Colonic mucosa (tissue), 4 donors: Measurements from ENCODE around the gene ZSWIM6. TPM values are rescaled to one million over a fixed set of nuclear protein-coding genes. Genes with fewer than 3 reads are reported as not detected.

Source experiments
- DNase-seq: peaks from one replicate; pipeline ENCODE4 v3.0.0-alpha.2; 2020
- H3K27ac ChIP-seq: fragments of 200-600 bp; one replicate; pipeline ENCODE4 v1.8.0; 2021
- H3K27me3 ChIP-seq: fragments of 200-600 bp; one replicate; pipeline ENCODE4 v1.8.0; 2021
- H3K36me3 ChIP-seq: fragments of 200-600 bp; one replicate; pipeline ENCODE4 v1.8.0; 2021
- H3K4me1 ChIP-seq: fragments of 200-600 bp; one replicate; pipeline ENCODE4 v1.8.0; 2021; ENCODE audit warnings: mild to moderate bottlenecking
- H3K4me3 ChIP-seq: fragments of 200-600 bp; one replicate; pipeline ENCODE4 v1.8.0; 2021
- H3K9ac ChIP-seq, 2 donors: one replicate each; pipeline ENCODE4 v1.7.0; 2013; ENCODE audit warnings: control low read depth in 2 of 2, low read depth in 2 of 2, low read length in 2 of 2
- H3K9me3 ChIP-seq: fragments of 200-600 bp; one replicate; pipeline ENCODE4 v1.8.0; 2021
- intact Hi-C: fragments of 100-400 bp; cut with DNase I; formaldehyde crosslinking; loops from one replicate; pipeline ENCODE4 v1.14.1; 2022
- total RNA-seq, 2 donors: library from RNA; stranded (reverse); fragmentation: NEBNext Ultra II Directional in 1 of 2; extraction: Animal tissue kit (Norgen Biotek cat#: 25700) in 1 of 2; gene quantifications; one replicate each; pipeline ENCODE4 v1.2.1, GENCODE V29; 2021
- TF ChIP-seq, protein P1 (sequence below): fragments of 200-600 bp; IDR thresholded peaks from one replicate; pipeline ENCODE4 v1.8.0; 2022; ENCODE audit warnings: antibody characterized with exemption, mild to moderate bottlenecking
- donor health status: healthy.
- donor health status: DM: no; HTN: no; CAD: no.
- donor health status: DM: no; HTN: no; CAD: no.

The ZSWIM6 gene
- total RNA-seq, 2 donors from 2014 or later: 16.4 to 24.5 TPM

DNA sequence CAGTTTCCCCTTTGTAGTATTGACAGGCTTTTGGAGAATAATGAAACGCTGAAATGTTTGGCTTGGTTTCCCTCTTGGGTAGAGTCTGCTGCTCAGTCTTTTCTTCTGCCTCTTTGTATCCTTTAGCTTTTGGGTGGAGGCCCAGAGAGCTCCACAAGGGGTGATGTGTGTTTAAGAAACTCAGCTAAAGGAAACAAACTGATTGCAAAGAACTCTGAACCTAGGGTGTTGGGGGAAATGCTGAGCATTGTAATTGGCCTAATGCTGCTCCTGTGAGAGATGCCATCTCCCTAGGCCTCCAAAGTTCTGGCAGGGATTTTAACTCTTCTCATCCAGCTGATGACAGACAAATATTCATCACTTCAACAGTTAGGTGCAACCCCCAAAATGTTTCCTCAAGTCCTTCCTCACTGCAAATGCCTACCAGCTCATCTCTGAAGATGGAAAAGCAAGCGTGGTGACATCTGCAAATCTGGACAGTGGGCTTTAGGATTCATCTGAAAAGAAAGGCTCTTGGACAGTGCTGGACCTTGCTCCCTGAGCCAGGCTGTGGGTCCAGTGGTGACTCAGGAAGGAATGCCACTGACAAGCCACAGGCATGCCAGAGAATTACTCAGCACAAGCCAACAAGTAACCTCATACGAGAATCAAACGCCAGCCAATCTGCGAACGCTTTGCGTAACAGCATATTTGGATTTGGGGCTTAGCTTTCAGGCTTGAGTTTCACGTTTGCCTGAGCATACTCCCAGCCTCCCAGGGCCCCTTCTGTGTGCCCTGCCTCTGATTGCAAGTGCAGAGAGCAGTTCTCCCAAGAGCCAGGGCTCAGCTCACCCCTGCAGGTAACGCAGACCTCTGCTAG is 30.5 kb upstream of the ZSWIM6 start:
- intact Hi-C loops: no loop called here
- no peaks in the 10 kb centered on the region for H3K4me1 ChIP-seq
- no peaks in the 10 kb centered on the region for H3K9me3 ChIP-seq
- DNase-seq: peak; percentile 68
- no peaks in the 10 kb centered on the region for H3K36me3 ChIP-seq
- H3K27ac ChIP-seq: no peak overlapping the region
- TF ChIP-seq, protein P1, sequence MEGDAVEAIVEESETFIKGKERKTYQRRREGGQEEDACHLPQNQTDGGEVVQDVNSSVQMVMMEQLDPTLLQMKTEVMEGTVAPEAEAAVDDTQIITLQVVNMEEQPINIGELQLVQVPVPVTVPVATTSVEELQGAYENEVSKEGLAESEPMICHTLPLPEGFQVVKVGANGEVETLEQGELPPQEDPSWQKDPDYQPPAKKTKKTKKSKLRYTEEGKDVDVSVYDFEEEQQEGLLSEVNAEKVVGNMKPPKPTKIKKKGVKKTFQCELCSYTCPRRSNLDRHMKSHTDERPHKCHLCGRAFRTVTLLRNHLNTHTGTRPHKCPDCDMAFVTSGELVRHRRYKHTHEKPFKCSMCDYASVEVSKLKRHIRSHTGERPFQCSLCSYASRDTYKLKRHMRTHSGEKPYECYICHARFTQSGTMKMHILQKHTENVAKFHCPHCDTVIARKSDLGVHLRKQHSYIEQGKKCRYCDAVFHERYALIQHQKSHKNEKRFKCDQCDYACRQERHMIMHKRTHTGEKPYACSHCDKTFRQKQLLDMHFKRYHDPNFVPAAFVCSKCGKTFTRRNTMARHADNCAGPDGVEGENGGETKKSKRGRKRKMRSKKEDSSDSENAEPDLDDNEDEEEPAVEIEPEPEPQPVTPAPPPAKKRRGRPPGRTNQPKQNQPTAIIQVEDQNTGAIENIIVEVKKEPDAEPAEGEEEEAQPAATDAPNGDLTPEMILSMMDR: no peak
- no peaks in the 10 kb centered on the region for H3K27me3 ChIP-seq
- no peak overlapping the region for H3K9ac ChIP-seq
- H3K4me3 ChIP-seq: no peak overlapping the region

- Histone ChIP-seq H3K4me1 (no peaks in the 10 kb centered on the region), H3K9me3 (no peaks in the 10 kb centered on the region), H3K9ac (no peak overlapping the region), H3K4me3 (no peak overlapping the region), H3K36me3 (no peaks in the 10 kb centered on the region), H3K27ac (no peak overlapping the region), H3K27me3 (no peaks in the 10 kb centered on the region)
- TF ChIP-seq, protein P1: no peak
- intact Hi-C loops: no loop called here
- no peak for DNase-seq
These were observed 29.9 kb upstream of the ZSWIM6 start for GRCh38 chr5:61302200-61302563.

DNA sequence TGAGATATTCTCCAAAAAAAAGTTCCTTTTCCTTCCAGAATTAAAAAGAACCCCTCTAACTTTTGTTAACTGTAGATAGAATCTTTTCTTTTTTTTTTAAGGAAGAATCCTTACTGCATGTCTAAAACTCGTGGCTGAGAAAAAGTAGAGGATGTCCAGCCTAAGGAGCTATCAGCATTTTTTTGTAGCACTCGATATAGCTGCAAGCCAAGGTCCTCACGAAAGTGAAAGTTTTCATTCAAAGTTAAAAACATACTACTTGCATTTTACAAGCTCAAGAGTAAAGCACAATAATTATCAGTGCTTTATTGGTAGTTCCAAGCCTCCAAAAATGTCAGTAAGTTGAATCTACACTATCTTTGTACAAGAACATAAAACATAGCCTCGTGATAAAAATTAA is 28.7 kb upstream of the ZSWIM6 start:
- Histone ChIP-seq H3K27me3 (no peaks in the 10 kb centered on the region), H3K27ac (no peak overlapping the region), H3K4me1 (no peaks in the 10 kb centered on the region), H3K9me3 (no peaks in the 10 kb centered on the region), H3K36me3 (no peaks in the 10 kb centered on the region), H3K9ac (no peak overlapping the region), H3K4me3 (no peak overlapping the region)
- TF ChIP-seq, protein P1: no peak
- no peak for DNase-seq
- intact Hi-C loops: no loop called here

DNA sequence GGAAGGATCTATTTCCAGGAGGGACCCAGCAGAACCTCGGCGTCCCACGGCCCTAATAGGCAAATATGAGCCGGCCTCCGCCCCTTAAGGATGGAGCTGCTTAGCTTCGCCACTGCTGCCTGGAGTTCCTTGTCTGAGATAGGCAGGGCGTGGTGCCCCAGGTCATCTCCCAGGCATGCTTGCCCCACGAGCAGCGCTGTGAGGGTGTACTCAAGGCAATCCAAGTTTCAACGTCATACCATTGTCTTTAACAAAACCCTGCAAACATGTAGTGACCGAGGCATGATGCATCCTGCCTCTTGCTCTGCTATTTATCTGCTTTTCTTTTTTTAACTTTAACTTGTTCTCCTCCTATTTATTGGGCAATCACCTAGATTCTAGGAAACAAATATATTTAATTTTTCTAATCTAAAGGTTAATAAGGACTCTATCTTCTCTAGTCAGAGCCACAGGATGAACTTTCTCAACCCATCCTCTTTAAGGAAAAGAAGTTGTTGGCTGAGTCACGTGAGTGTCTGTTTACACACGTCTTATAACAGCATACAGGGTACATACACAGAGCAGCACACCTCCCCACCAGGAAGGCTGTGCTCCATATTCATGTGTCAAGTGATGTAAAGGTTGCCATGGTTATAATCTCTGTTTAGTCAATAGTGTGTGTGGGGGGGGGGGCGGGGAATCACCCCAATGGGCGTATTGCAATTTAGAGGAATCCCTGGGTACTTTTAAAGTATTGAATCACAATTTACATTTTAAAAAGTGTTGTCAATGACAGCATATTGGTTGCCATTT is 27.3 kb upstream of the ZSWIM6 start:
- peak; percentile 81 for DNase-seq

DNA sequence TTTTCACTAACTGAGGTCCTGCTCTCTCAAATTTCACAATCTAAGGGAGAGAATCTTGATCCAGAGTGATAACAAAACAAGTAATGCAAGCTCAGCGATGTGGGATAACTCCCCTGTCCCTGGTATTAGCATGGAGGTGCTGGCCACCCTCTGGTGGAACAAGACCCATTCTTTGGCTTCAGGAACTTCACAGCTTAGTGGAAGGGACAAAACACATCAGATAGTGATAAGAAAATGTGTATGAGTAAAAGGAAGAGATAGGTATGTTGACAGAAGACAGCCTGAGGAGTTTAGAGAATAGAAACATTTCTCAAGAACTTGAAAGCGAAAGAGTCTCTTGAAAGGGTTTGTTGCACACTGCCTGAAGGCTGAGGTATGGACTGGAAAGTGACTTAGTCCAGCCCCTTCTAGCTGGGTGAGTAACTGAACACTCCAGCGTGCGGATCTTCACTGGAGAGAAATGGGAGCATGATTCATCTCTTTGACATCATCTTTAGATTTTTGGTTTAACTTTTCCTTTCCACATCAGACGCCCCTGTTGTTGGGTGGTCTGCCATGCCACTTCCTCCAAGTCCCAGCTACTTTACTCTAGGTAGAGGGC is 25.4 kb upstream of the ZSWIM6 start:
- H3K4me1 ChIP-seq: no peaks in the 10 kb centered on the region
- H3K27me3 ChIP-seq: no peaks in the 10 kb centered on the region
- no peak for DNase-seq
- intact Hi-C loops: no loop called here
- TF ChIP-seq, protein P1: no peak
- H3K4me3 ChIP-seq: no peak overlapping the region
- H3K36me3 ChIP-seq: no peaks in the 10 kb centered on the region
- H3K27ac ChIP-seq: no peak overlapping the region
- H3K9me3 ChIP-seq: no peaks in the 10 kb centered on the region
- no peak overlapping the region for H3K9ac ChIP-seq

More for the DNA sequence above, 27.3 kb upstream of the ZSWIM6 start:
- Histone ChIP-seq H3K4me1 (no peaks in the 10 kb centered on the region), H3K9ac (peak overlapping the region in 1 of 2 donors; percentile 67), H3K9me3 (no peaks in the 10 kb centered on the region), H3K36me3 (no peaks in the 10 kb centered on the region), H3K27ac (peak overlapping the region; percentile 60), H3K4me3 (no peak overlapping the region), H3K27me3 (no peaks in the 10 kb centered on the region)
- TF ChIP-seq, protein P1: no peak
- intact Hi-C loops: no loop called here
